ENCODE data around the gene TOM1.
"Not testable (repeated sequence)": the region's sequence is repeated elsewhere in the genome, so short reads cannot be mapped to it uniquely, and the experiment has no call there.

TOM1 gene

GRCh38 chr22:35357883-35358621 lies 58.4 kb downstream of the TOM1 start:
- H3K4me3 ChIP-seq (ENCODE audit: low read depth, low read length), result no peak overlapping the region
- DNase-seq (ENCODE audit: low read depth), result no peak

DNA sequence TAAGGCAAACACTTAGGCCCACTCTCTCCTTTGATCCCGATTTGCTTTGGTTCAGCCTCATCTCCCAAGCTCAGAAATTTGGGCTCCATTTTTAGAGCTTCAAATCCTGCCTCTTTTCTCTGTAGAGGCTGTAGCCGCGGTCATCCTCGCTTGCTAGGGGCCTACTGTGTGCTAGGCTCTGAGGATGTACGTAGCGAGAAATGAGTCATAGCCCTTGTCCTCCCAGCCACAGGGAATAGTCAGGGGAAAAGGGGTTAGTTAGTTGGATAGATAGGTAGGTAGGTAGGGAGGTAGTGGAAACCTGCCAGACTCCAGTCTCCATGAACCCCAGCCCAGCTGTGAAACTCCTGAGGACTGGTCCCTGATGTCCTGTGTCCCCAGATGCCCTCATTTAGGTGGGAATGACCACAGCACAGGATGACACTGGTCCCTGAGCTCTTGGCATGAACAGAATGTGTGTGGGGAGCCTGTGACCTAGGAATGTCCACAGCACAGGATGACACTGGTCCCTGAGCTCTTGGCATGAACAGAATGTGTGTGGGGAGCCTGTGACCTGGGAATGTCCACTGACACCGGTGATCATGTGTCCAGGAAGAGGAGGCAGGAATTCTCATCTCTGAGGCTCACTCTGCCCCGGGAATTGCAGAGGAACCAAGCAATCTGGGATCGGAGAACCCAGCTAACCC lies 59.8 kb downstream of the TOM1 start:
- no peak for DNase-seq (ENCODE audit: low read depth)

DNA sequence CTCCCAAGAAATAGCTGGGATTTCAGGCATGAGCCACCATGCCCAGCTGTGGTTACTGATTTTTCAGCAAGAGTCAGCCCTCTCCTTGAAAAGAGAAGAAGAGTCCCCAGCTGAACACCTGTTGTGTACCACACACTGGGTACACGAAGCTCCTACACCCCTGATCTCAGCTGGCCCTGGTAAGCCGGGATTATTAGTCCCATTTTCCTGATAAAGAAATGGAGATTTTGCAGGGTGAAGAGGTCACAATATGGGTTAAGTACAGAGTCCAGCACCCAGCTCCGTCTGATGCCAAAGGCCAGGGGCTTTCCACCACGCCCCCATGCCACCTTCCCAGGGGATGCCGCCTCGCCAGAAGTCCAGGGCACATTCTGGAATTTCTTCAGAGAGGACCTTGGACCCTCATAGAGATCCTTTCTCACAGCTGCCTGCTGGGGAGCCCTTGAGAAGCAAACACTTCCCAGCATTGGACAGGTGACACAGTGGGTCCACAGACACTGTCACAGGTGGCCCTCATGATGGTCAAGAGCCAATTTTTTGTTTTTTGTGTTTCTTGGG lies 61.4 kb downstream of the TOM1 start:
- DNase-seq (ENCODE audit: low read depth), result no peak
- no peak overlapping the region for H3K4me3 ChIP-seq (ENCODE audit: low read depth, low read length)

More for the DNA sequence above, 59.8 kb downstream of the TOM1 start:
- H3K4me3 ChIP-seq (ENCODE audit: low read depth, low read length), result no peak overlapping the region

DNA sequence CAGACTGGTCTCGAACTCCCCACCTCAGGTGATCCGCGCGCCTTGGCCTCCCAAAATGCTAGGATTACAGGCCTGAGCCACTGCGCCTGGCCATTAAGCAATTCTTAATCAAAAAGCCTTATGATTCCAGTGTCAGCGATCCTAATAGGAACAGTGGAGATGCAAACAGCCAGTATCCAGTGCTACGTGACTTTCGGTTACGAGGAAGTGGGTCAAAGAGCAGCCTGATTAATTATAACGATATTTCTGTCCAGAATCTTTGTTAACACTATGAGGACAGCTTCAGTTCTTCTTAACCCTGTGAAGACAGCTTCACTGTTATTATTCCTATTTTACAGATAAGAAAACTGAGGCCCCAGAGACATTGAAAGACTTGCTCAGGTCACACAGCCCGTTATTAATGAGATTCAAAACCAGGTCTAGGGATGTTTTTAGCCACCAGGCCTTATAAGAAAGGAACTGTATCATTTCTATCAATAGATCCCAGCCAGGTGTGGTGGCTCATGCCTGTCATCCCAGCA lies 63.9 kb downstream of the TOM1 start:
- no peak overlapping the region for H3K4me3 ChIP-seq (ENCODE audit: low read depth, low read length)
- DNase-seq (ENCODE audit: low read depth), result no peak

- DNase-seq (ENCODE audit: low read depth); H3K4me3 ChIP-seq (ENCODE audit: low read depth, low read length): not testable (repeated sequence)
Measured at GRCh38 chr22:35364230-35364629, 64.5 kb downstream of the TOM1 start.

- no peak for DNase-seq (ENCODE audit: low read depth)
- no peak overlapping the region for H3K4me3 ChIP-seq (ENCODE audit: low read depth, low read length)
Measured at GRCh38 chr22:35367331-35367886, 67.7 kb downstream of the TOM1 start.

- DNase-seq (ENCODE audit: low read depth), result no peak
- H3K4me3 ChIP-seq (ENCODE audit: low read depth, low read length), result no peak overlapping the region
Measured at GRCh38 chr22:35368386-35368785, 68.7 kb downstream of the TOM1 start.

DNA sequence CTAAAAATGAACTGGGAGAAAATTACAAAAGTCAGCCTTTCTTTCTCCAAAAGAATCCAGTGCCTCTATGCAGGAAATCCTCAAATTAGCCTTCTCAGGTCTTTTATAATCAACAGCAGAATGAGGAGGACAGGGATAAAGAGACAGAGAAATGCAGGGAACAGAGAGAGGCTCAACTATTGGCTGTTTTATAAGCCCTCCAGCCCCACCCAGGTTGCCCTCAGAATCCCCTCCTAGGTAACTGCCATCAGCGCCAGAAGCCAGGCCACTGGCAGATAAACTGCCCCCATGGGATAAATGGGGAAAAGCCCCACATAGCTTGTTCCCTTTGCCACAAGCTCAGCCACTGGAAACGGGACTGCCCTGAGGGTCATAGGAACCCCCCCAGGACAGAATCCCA lies 70.3 kb downstream of the TOM1 start:
- no peak for DNase-seq (ENCODE audit: low read depth)

GRCh38 chr22:35373781-35374180 lies 74.1 kb downstream of the TOM1 start:
- DNase-seq (ENCODE audit: low read depth), result no peak
- no peak overlapping the region for H3K4me3 ChIP-seq (ENCODE audit: low read depth, low read length)

More for the DNA sequence above, 70.3 kb downstream of the TOM1 start:
- H3K4me3 ChIP-seq (ENCODE audit: low read depth, low read length), result no peak overlapping the region

- H3K4me3 ChIP-seq (ENCODE audit: low read depth, low read length), result no peak overlapping the region
- DNase-seq (ENCODE audit: low read depth), result no peak
Measured at GRCh38 chr22:35375031-35375430, 75.3 kb downstream of the TOM1 start.

DNA sequence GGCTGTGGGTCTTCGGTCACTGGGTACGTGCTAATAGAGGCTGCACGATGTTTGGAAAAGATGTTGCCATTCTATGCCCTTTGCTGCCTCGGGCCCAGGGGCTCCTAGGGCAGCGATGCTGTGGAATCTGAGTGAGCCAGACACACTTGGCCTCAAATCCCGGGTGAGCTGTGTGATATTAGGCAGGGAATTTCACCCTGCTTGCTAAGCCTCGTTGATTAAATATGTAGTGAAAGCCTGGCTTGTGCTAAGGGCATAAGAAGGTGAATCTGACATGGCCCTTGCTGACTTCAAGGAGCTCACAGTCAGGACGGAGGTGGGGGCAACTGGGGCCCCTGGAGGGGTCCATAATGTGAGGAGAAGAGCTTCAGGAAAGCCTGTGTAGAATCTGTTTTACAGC lies 75.8 kb downstream of the TOM1 start:
- DNase-seq (ENCODE audit: low read depth), result no peak
- no peak overlapping the region for H3K4me3 ChIP-seq (ENCODE audit: low read depth, low read length)

- H3K4me3 ChIP-seq (ENCODE audit: low read depth, low read length), result no peak overlapping the region
Measured at GRCh38 chr22:35376728-35377472, 77.2 kb downstream of the TOM1 start.

DNA sequence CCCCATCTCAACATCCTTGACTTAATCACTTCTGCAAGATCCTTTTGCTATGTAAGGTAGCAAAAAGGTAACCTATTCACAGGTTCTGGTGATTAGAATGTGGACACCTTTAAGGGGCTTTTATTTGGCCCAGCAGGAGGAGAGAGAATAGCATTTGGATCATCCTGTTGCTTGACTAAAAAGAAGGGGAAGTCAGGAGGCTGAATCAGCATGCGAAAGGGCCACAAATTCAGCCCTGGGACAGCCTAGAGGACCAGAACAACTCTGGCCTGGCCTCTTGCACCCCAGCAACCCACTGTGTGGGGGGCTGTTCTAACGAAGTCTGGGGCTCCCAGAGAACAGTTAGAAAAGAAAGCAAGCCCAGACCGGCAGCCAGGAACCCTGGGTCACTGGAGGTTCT lies 78.0 kb downstream of the TOM1 start:
- no peak for DNase-seq (ENCODE audit: low read depth)

More at GRCh38 chr22:35376728-35377472, 77.2 kb downstream of the TOM1 start:
- DNase-seq (ENCODE audit: low read depth), result peak; percentile 97

DNA sequence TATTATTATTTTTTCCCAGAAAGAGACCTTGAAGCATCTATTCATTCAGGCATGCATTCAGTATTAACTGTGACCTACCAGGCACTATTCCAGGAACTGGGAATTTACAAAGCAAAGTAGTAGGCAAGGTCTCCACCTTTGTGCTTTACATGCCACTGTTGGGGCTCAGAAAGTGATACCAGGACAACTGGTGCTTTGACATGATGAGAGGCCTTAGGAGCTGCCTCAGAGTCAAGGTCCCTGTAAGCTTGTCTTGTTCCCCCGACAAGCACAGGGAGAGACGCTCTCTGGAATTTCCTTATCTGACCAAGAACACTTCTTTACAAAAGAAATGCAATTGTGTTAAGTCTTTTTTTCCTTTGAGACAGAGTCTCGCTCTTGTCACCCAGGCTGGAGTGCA lies 78.9 kb downstream of the TOM1 start:
- DNase-seq (ENCODE audit: low read depth), result no peak
- H3K4me3 ChIP-seq (ENCODE audit: low read depth, low read length), result no peak overlapping the region

More for the DNA sequence above, 78.0 kb downstream of the TOM1 start:
- no peak overlapping the region for H3K4me3 ChIP-seq (ENCODE audit: low read depth, low read length)

- no peak overlapping the region for H3K4me3 ChIP-seq (ENCODE audit: low read depth, low read length)
- DNase-seq (ENCODE audit: low read depth), result no peak
Measured at GRCh38 chr22:35379146-35379993, 79.7 kb downstream of the TOM1 start.

DNA sequence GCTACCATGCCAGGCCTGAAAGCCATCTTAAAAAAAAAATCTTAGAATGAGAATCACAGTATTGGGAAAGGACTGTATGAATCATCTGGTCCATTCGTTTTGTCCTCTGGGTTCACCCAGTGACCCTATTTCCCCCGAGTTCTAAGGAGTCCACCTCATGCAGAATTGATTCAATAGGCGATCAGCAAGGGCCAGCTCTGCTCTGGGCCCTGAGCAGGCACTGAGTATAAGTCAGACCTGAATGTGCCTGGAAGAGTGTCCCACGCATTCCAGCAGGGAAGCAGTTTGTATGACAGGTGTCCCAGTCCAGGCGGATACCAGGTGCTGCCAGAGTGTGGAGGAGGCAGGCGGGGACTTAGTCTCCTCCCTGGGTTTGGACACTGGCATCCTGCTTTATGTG lies 80.3 kb downstream of the TOM1 start:
- no peak for DNase-seq (ENCODE audit: low read depth)
- no peak overlapping the region for H3K4me3 ChIP-seq (ENCODE audit: low read depth, low read length)

- peak; percentile 79 for DNase-seq (ENCODE audit: low read depth)
- H3K4me3 ChIP-seq (ENCODE audit: low read depth, low read length), result peak within 1 kb of the TSS; percentile 76
Measured at GRCh38 chr22:35380537-35381423, 81.1 kb downstream of the TOM1 start, which contains the start of gene HMOX1. TSS of gene HMOX1 (plus strand) at chr22:35381096. CDS start at chr22:35381174, 78 bp downstream.

Data from skeletal muscle cell (primary cell).